ENCODE measurements around the gene C19orf53.

DNA sequence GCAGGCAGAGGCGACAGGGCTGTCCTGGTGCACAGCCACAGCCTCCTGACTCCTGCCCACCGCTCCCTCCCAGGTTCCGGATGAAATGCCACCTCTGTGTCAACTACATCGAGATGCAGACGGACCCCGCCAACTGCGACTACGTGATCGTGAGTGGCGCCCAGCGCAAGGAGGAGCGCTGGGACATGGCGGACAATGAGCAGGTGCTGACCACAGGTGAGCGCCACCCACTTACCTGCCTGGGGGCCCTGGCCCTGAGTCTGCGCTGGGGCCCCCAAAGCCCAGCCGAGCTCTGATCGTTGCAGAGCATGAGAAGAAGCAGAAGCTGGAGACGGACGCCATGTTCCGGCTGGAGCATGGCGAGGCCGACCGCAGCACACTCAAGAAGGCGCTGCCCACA, 15.5 kb upstream of the C19orf53 start:
- TF ChIP-seq, protein P1, sequence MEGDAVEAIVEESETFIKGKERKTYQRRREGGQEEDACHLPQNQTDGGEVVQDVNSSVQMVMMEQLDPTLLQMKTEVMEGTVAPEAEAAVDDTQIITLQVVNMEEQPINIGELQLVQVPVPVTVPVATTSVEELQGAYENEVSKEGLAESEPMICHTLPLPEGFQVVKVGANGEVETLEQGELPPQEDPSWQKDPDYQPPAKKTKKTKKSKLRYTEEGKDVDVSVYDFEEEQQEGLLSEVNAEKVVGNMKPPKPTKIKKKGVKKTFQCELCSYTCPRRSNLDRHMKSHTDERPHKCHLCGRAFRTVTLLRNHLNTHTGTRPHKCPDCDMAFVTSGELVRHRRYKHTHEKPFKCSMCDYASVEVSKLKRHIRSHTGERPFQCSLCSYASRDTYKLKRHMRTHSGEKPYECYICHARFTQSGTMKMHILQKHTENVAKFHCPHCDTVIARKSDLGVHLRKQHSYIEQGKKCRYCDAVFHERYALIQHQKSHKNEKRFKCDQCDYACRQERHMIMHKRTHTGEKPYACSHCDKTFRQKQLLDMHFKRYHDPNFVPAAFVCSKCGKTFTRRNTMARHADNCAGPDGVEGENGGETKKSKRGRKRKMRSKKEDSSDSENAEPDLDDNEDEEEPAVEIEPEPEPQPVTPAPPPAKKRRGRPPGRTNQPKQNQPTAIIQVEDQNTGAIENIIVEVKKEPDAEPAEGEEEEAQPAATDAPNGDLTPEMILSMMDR (conservative IDR thresholded peaks at IDR 0.05; ENCODE audit: low read length), result no peak
- no peak for TF ChIP-seq EZH2phosphoT487 (IDR thresholded peaks at IDR 0.05; ENCODE audit: borderline replicate concordance, low read depth, low read length)
